ENCODE measurements around the gene CUL5. TPM values are rescaled to one million over a fixed set of nuclear protein-coding genes. Genes with fewer than 3 reads are reported as not detected.

CUL5 gene
- total and polyA plus RNA-seq, 2 of the 8 experiments (the other 6 are each of a cell fraction or from before 2014, with no cell fraction given) = 4.9 to 31.8 TPM

- Histone ChIP-seq H3K4me2 (ENCODE audit: insufficient read depth in 1 of 2, low read depth in 2 of 2, low read length in 2 of 2) (no peak overlapping the region), H2BK120ac (replicated peaks; ENCODE audit: low read depth, low read length) (no peak overlapping the region), H3K56ac (replicated peaks; ENCODE audit: insufficient read length, low read depth, low read length) (no peak overlapping the region), H3K9ac (replicated peaks in 1 of 4; ENCODE audit: extremely low read depth in 1 of 4, low read depth in 3 of 4, low read length in 3 of 4) (no peak overlapping the region), H3K27ac (ENCODE audit: low read depth, low read length) (no peak overlapping the region), H3K79me2 (ENCODE audit: control insufficient read depth in 1 of 2, insufficient read depth in 2 of 2, low read length in 2 of 2) (no peaks in the 10 kb centered on the region), H3K4me1 (replicated peaks in 1 of 4; ENCODE audit: control insufficient read depth in 3 of 4, insufficient read depth in 4 of 4, low read length in 3 of 4) (peaks cover 0 to 8% (median 0%) of the 10 kb centered on the region in 4 experiments; a peak in 3 of 7 replicates), H3K27me3 (replicated peaks in 1 of 4; ENCODE audit: control insufficient read depth in 3 of 4, extremely low read depth in 1 of 4, insufficient read depth in 3 of 4, low read length in 3 of 4) (no peaks in the 10 kb centered on the region), H3K23ac (ENCODE audit: insufficient read length) (no peak overlapping the region), H4K5ac (ENCODE audit: insufficient read length, low read depth, low read length) (no peak overlapping the region), H3K36me3 (ENCODE audit: control insufficient read depth in 2 of 4, insufficient read depth in 4 of 4, low read length in 3 of 4) (peaks cover 0 to 3% (median 0%) of the 10 kb centered on the region in 4 experiments; a peak in 1 of 8 replicates), H3K14ac (ENCODE audit: insufficient read length) (no peak overlapping the region), H3K9me3 (ENCODE audit: insufficient read depth in 2 of 2, low read depth in 1 of 2, low read length in 1 of 2) (no peaks in the 10 kb centered on the region), H3K4ac (replicated peaks; ENCODE audit: insufficient read length, low read depth, low read length) (no peak overlapping the region), H2BK15ac (ENCODE audit: low read length) (no peak overlapping the region), H4K20me1 (replicated peaks in 1 of 2; ENCODE audit: control insufficient read depth in 1 of 2, insufficient read depth in 2 of 2, low read length in 2 of 2) (no peaks in the 10 kb centered on the region), H3K18ac (ENCODE audit: extremely low read depth, low read length) (no peak overlapping the region), H4K8ac (ENCODE audit: extremely low read depth, insufficient read depth, low read length) (no peak overlapping the region), H2AFZ (ENCODE audit: low read length) (no peak overlapping the region), H2BK20ac (ENCODE audit: low read length) (no peak overlapping the region), H3K79me1 (ENCODE audit: low read depth, low read length) (no peaks in the 10 kb centered on the region), H2AK5ac (ENCODE audit: low read depth, low read length) (no peak overlapping the region), H2BK12ac (ENCODE audit: low read depth, low read length) (no peak overlapping the region), H3K23me2 (ENCODE audit: low read depth, low read length) (no peaks in the 10 kb centered on the region), H4K91ac (replicated peaks; ENCODE audit: insufficient read length, low read length) (no peak overlapping the region), H2BK5ac (ENCODE audit: low read depth, low read length) (no peak overlapping the region), H3K4me3 (ENCODE audit: extremely low read depth in 1 of 4, insufficient read depth in 2 of 4, low read depth in 3 of 4, low read length in 4 of 4) (no peak overlapping the region)
- POLR2A ChIA-PET (ENCODE audit: partially characterized antibody) = interaction anchor here (0.6 to 1.1 kb wide), 4 partner anchors 8 to 137 kb away, joined by 3 to 4 read pairs (median 3); partner anchors contain the start of gene CUL5
- TF ChIP-seq POLR2A (IDR thresholded peaks at IDR 0.05; ENCODE audit: control extremely low read depth in 1 of 2, low read depth in 2 of 2, low read length in 2 of 2) = peak in 1 of 2 experiments; percentile 38; a peak in 1 of 3 replicates
- TF ChIP-seq TAF7 (optimal IDR thresholded peaks at IDR 0.05; ENCODE audit: borderline replicate concordance, low read depth, low read length) = no peak
- 84% methylated on average over 2 of the region's 2 CpGs; no CpG with 5 or more reads in 1 of the 2 experiments for WGBS, 2 experiments (ENCODE audit: extremely low coverage in 1 of 2, insufficient coverage in 1 of 2, insufficient read length in 1 of 2, insufficient replicate concordance in 2 of 2, low coverage in 1 of 2, low lambda C conversion rate in 2 of 2, missing lambda C conversion rate in 1 of 2)
- CTCF ChIA-PET (ENCODE audit: partially characterized antibody) = interaction anchor here (0.6 to 2.3 kb wide), 10 partner anchors 10 to 370 kb away, joined by 3 to 9 read pairs (median 3); partner anchors contain the start of gene ACAT1
- FAIRE-seq = no peak
- DNase-seq (ENCODE audit: low read depth in 1 of 2, low spot score in 2 of 2) = no peak
Measured at GRCh38 chr11:108112057-108112456, 103.4 kb downstream of the CUL5 start.
